GM18499 (cell line): Measurements from ENCODE around the gene LMAN2L.
"Not testable (repeated sequence)": the region's sequence is repeated elsewhere in the genome, so short reads cannot be mapped to it uniquely, and the experiment has no call there.

Experiments
- ATAC-seq: cut with Tn5 transposase; IDR thresholded peaks from one replicate; pipeline ENCODE4 v1.9.1; 2021; ENCODE audit warnings: moderate number of reproducible peaks; ENCODE audit not compliant: insufficient read depth, unreplicated experiment

The LMAN2L gene

GRCh38 chr2:96689431-96689991, 50.4 kb downstream of the LMAN2L start:
- no peak for ATAC-seq

GRCh38 chr2:96688649-96689430, 51.0 kb downstream of the LMAN2L start:
- no peak for ATAC-seq

- no peak for ATAC-seq
These were observed 51.9 kb downstream of the LMAN2L start for GRCh38 chr2:96687711-96688640.

GRCh38 chr2:96687266-96687665, 52.6 kb downstream of the LMAN2L start:
- no peak for ATAC-seq

GRCh38 chr2:96685577-96686459, 54.0 kb downstream of the LMAN2L start:
- ATAC-seq = no peak

- ATAC-seq = no peak
These were observed 54.8 kb downstream of the LMAN2L start for GRCh38 chr2:96684883-96685576.

GRCh38 chr2:96683972-96684820, 55.7 kb downstream of the LMAN2L start:
- ATAC-seq = no peak

- ATAC-seq = no peak
These were observed 56.6 kb downstream of the LMAN2L start for GRCh38 chr2:96683307-96683706.

GRCh38 chr2:96681540-96681939, 58.3 kb downstream of the LMAN2L start:
- no peak for ATAC-seq

GRCh38 chr2:96680561-96681141, 59.2 kb downstream of the LMAN2L start:
- ATAC-seq = no peak

GRCh38 chr2:96679848-96680247, 60.0 kb downstream of the LMAN2L start:
- ATAC-seq = no peak

- no peak for ATAC-seq
These were observed 70.2 kb downstream of the LMAN2L start for GRCh38 chr2:96669539-96670215.

- ATAC-seq = no peak
These were observed 71.1 kb downstream of the LMAN2L start for GRCh38 chr2:96668771-96669170.

GRCh38 chr2:96665717-96666116, 74.1 kb downstream of the LMAN2L start:
- not testable (repeated sequence) for ATAC-seq

- ATAC-seq = no peak
These were observed 74.7 kb downstream of the LMAN2L start for GRCh38 chr2:96665083-96665569.

- ATAC-seq = no peak
These were observed 75.4 kb downstream of the LMAN2L start for GRCh38 chr2:96664366-96664925.

GRCh38 chr2:96663829-96664228, 76.0 kb downstream of the LMAN2L start:
- no peak for ATAC-seq
